Prostate gland (tissue), 2 donors: ENCODE results near the gene TYW1B. TPM values are rescaled to one million over a fixed set of nuclear protein-coding genes. Genes with fewer than 3 reads are reported as not detected.
"Not testable (repeated sequence)": the region's sequence is repeated elsewhere in the genome, so short reads cannot be mapped to it uniquely, and the experiment has no call there.

Experiments
- DNase-seq: peaks from one replicate; pipeline ENCODE4 v3.0.0-alpha.2; 2019; ENCODE audit warnings: low spot score
- H3K27ac ChIP-seq, 2 donors: fragments of 200-600 bp; sonication (generic); 2 replicates each; pipeline ENCODE4 v1.5.1; 2017 to 2019
- H3K27me3 ChIP-seq: fragments of 200-600 bp; sonication (generic); replicated peaks from 2 replicates; pipeline ENCODE4 v1.5.1; 2019; ENCODE audit not compliant: insufficient read depth
- H3K36me3 ChIP-seq, 2 donors: fragments of 200-600 bp; sonication (generic); 1 replicate in 1 of 2; 2 replicates in 1 of 2; pipeline versions ENCODE4 v1.5.1 to v1.8.1; 2017 to 2019
- H3K4me1 ChIP-seq: fragments of 200-600 bp; sonication (generic); replicated peaks from 2 replicates; pipeline ENCODE4 v1.5.1; 2019
- H3K4me3 ChIP-seq, 2 donors: fragments of 200-600 bp; sonication (generic); 2 replicates each; pipeline ENCODE4 v1.5.1; 2017 to 2019
- H3K9me3 ChIP-seq: fragments of 200-600 bp; sonication (generic); 2 replicates; pipeline ENCODE4 v1.5.1; 2017
- POLR2A ChIP-seq: fragments of 450-650 bp; IDR thresholded peaks from one replicate; pipeline ENCODE4 v1.6.1; 2016; ENCODE audit warnings: antibody characterized with exemption, mild to moderate bottlenecking
- POLR2AphosphoS5 ChIP-seq: sonication (generic); formaldehyde crosslinking; IDR thresholded peaks from one replicate; pipeline ENCODE4 v1.6.1; 2017; ENCODE audit warnings: antibody characterized with exemption
- WGBS: methylation state at CpG from one replicate; pipeline ENCODE4 v1.1.5; 2018; 5-methylcytosine and 5-hydroxymethylcytosine counted together
- intact Hi-C: fragments of 100-400 bp; cut with DNase I; formaldehyde crosslinking; loops from one replicate; pipeline ENCODE4 v1.14.2; 2022
- total RNA-seq, 2 donors: library from RNA; depleted of rRNA; stranded (reverse); fragments of >200 nt; gene quantifications; one replicate each; pipeline ENCODE4 v1.1.0, GENCODE V29; 2016
- TF ChIP-seq, protein P1 (sequence below), 4 experiments: fragments of 200-600 bp in 2 of 4; fragments of 450-650 bp in 2 of 4; sonication (generic) in 2 of 4; IDR thresholded peaks; 1 replicate in 3 of 4; 2 replicates in 1 of 4; pipeline ENCODE4 v1.5.1; 2016 to 2019; ENCODE audit warnings: antibody characterized with exemption in 4 of 4, mild to moderate bottlenecking in 2 of 4, moderate library complexity in 2 of 4

Gene TYW1B
- total RNA-seq, 2 donors from 2014 or later, result 4.3 to 8.4 TPM

DNA sequence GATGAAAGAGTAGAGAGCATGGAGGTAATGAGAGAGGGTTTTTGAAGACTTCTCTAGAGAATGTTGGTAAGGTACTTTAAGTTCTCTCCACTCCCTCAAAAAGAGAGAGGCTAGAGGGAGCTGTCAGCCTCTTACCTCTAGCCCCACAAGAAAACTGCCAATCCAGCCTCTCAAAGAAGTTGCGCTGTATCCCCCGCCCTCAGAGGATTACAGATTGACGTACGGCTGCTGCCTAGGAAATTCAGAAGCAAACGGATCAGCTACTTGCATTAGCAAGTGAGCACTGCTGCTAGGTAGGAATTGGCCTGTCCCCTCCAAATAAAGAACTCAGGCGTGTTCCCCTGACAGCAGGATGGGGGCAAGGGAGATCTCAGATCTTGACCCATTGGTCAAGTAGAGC lies 34.2 kb downstream of the TYW1B start:
- H3K27me3 ChIP-seq, result no peaks in the 10 kb centered on the region
- H3K36me3 ChIP-seq, result no peaks in the 10 kb centered on the region
- intact Hi-C loops, result no loop called here
- H3K9me3 ChIP-seq, result no peaks in the 10 kb centered on the region
- no peak overlapping the region for H3K4me3 ChIP-seq
- no peaks in the 10 kb centered on the region for H3K4me1 ChIP-seq
- TF ChIP-seq, protein P1, sequence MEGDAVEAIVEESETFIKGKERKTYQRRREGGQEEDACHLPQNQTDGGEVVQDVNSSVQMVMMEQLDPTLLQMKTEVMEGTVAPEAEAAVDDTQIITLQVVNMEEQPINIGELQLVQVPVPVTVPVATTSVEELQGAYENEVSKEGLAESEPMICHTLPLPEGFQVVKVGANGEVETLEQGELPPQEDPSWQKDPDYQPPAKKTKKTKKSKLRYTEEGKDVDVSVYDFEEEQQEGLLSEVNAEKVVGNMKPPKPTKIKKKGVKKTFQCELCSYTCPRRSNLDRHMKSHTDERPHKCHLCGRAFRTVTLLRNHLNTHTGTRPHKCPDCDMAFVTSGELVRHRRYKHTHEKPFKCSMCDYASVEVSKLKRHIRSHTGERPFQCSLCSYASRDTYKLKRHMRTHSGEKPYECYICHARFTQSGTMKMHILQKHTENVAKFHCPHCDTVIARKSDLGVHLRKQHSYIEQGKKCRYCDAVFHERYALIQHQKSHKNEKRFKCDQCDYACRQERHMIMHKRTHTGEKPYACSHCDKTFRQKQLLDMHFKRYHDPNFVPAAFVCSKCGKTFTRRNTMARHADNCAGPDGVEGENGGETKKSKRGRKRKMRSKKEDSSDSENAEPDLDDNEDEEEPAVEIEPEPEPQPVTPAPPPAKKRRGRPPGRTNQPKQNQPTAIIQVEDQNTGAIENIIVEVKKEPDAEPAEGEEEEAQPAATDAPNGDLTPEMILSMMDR (IDR thresholded peaks at IDR 0.05), result no peak
- no peak for DNase-seq
- no peak overlapping the region for H3K27ac ChIP-seq
- WGBS, result 94% methylated on average over 6 of the region's 6 CpGs

DNA sequence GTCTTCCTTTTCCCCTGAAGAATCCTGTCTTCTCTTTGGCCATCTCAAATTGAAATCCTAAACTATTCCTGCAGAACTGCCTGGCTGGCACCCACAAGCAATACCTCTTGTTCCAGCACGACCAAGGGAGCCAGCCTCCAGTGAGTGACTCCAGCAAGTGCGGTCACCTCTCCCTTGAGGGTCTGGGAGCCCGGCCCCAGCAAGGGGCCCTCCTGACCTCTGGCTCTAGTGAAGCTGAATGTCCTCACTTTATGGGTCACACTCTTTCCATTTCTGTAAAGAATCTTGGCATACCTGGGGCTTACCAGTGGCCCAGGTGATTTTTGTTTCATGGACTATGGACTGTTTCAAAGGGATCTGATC lies 37.3 kb downstream of the TYW1B start:
- H3K4me3 ChIP-seq, H3K27me3 ChIP-seq, H3K27ac ChIP-seq, H3K9me3 ChIP-seq, DNase-seq, H3K4me1 ChIP-seq, H3K36me3 ChIP-seq, intact Hi-C loops: not testable (repeated sequence)
- 76% methylated on average over 3 of the region's 3 CpGs for WGBS

DNA sequence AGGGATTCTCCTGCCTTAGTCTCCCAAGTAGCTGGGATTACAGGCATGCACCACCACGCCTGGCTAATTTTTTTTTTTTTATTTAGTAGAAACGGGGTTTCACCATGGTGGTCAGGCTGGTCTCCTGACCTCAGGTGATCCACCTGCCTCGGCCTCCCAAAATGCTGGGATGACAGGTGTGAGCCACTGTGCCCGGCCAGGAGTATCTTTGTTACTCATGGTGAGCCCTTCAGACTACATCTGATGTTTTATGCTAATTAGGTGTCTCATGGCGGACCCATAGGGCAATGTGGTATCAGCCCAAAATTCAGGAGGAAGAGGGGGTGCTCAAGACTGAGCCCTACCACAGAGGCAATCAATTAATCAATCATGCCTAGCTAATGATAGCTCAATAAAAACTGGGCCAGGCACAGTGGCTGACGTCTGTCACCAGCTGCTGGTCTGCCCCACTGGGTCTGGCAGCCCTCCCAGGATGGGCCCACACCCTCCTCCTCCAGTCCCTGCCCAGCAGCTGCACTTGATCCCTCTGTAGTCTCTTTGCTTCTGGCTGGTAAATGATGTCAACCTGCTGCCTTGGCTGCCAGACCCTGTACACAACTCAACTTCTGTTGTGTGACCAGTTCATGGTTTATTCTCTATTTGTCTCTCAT lies 37.8 kb downstream of the TYW1B start:
- DNase-seq, H3K36me3 ChIP-seq, H3K9me3 ChIP-seq, intact Hi-C loops, H3K27me3 ChIP-seq, H3K4me1 ChIP-seq, H3K27ac ChIP-seq, H3K4me3 ChIP-seq: not testable (repeated sequence)
- 82% methylated on average over 6 of the region's 6 CpGs for whole genome bisulfite sequencing

DNA sequence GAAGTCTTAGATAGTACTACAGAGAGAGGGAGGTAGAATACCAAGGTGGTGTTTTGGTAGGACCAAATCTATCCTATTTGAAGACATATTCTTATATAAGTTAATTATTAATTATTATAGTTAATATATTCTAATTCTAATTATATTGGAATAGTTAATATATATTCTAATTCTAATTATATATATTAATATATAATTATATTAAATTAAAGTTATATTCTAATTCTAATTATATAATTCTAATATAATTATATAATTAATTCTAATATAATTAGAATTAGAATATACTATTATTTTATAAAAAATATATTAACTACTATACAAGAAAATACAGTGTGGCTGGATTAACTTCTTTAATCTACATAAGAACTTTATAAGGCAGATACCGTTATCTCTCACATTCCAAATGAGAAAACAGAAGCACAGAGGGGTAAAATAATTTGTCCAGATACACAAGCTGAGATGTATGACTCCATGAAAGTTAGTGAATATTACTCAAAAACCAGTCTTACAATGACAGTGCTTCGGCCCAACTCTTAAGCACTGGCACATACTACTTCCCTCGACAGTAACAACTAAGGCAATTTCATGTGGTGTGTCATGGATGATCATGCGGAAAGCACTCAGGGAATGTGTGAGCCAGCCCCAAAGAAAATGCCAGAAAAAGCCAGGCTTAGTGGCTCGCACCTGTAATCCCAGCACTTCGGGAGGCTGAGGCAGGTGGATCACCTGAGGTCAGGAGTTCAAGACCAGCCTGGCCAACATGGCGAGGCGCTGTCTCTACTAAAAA lies 42.6 kb downstream of the TYW1B start:
- WGBS, result 95% methylated on average over 8 of the region's 8 CpGs
- Histone ChIP-seq H3K4me1 (no peaks in the 10 kb centered on the region), H3K9me3 (no peaks in the 10 kb centered on the region), H3K4me3 (no peak overlapping the region), H3K27ac (no peak overlapping the region), H3K36me3 (no peaks in the 10 kb centered on the region), H3K27me3 (no peaks in the 10 kb centered on the region)
- DNase-seq, result no peak
- intact Hi-C loops, result no loop called here
- TF ChIP-seq POLR2A (no peak), POLR2AphosphoS5 (no peak)
- TF ChIP-seq, protein P1 (IDR thresholded peaks at IDR 0.05), result no peak

DNA sequence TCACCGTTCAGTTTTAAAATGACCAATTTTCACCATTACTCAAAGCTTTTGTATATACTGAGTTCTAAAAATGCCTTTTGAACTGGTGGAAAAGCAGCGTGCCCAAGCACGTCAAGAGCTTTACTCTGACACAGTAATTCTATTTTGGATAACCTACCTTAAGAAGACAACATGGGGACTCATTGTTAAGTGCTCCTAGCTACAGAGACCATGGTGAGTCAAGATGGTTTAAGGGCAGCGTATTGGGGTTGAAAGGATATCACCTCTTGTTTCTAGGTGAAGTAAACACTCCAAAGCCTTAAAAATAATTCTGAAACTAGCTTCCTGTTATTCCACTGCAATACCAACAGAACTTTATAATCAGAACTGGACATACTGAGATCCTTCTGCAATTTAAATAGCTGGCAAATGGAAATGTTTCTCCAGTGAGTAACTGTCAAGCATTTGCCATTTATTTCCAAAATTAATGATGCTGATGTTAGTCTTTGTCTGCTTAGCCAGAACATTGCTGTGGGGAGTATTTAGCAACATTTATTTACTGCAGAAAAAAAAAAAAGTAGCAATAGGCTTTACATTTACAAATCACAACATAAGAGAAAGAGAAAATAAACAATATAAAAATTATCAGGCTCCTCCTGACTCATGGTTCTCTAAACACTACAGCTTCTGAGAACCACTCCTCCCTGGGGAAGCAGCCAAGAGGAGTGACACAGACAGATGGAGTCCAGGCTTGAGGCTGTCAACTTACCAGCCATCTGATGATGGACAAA lies 44.2 kb downstream of the TYW1B start:
- peak overlapping the region in 1 of 2 donors; percentile 15 for H3K27ac ChIP-seq
- TF ChIP-seq POLR2AphosphoS5, result peak; percentile 50
- intact Hi-C loops, result not testable (repeated sequence)

DNA sequence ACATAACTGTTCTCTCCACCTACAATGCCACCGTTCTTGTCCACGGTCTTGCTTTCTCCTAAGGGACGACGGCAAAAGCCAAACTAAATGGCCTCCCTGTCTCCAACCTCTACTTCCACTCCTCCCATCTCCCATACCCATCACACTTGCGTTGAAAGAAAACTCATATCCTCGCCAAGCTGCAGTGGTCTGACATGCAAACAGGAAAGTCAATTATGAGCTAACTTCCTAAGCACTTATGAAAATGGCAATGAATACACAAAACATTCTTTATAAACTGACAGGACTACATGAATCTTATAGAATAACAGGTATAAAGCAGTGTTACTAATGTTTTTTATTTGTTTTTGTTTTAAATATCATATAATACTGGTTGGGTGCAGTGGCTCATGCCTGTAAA lies 46.4 kb downstream of the TYW1B start:
- H3K27me3 ChIP-seq, result no peaks in the 10 kb centered on the region
- no peak overlapping the region for H3K4me3 ChIP-seq
- no peak overlapping the region for H3K27ac ChIP-seq
- 88% methylated on average over 6 of the region's 6 CpGs for WGBS
- no peaks in the 10 kb centered on the region for H3K9me3 ChIP-seq
- no peak for DNase-seq
- H3K36me3 ChIP-seq, result no peaks in the 10 kb centered on the region
- H3K4me1 ChIP-seq, result no peaks in the 10 kb centered on the region
- intact Hi-C loops, result no loop called here
- TF ChIP-seq, protein P1 (IDR thresholded peaks at IDR 0.05), result no peak
- TF ChIP-seq POLR2AphosphoS5 (no peak), POLR2A (no peak)

More for the DNA sequence above, 44.2 kb downstream of the TYW1B start:
- not testable (repeated sequence) for H3K4me1 ChIP-seq, H3K4me3 ChIP-seq, H3K9me3 ChIP-seq, H3K36me3 ChIP-seq, H3K27me3 ChIP-seq
- peak; percentile 63 for DNase-seq
- 62% methylated on average over 4 of the region's 4 CpGs for WGBS
